HepG2 (cell line): ENCODE data around the gene ACSBG1. TPM values are rescaled to one million over a fixed set of nuclear protein-coding genes. Genes with fewer than 3 reads are reported as not detected.

ENCODE experiments used
- ARNT2 ChIP-seq: sonication (generic); formaldehyde crosslinking; IDR thresholded peaks from 2 replicates; pipeline ENCODE4 v1.8.0; 2022; ENCODE audit warnings: mild to moderate bottlenecking, low read depth, missing genetic modification reagents, moderate library complexity
- ARNTL ChIP-seq: sonication (generic); formaldehyde crosslinking; IDR thresholded peaks from 2 replicates; pipeline ENCODE4 v1.4.0; 2020; ENCODE audit warnings: mild to moderate bottlenecking, missing genetic modification reagents
- ATF7-NPFF ChIP-seq: sonication (generic); formaldehyde crosslinking; IDR thresholded peaks from 2 replicates; pipeline ENCODE4 v1.8.1; 2023; ENCODE audit warnings: mild to moderate bottlenecking, low read depth, missing genetic modification reagents, moderate library complexity
- ESRRA ChIP-seq: sonication (generic); formaldehyde crosslinking; IDR thresholded peaks from 2 replicates; pipeline ENCODE4 v1.5.1; 2020; ENCODE audit warnings: mild to moderate bottlenecking, low read depth, missing genetic modification reagents
- FOSL2 ChIP-seq: sonication (generic); formaldehyde crosslinking; IDR thresholded peaks from 2 replicates; pipeline ENCODE4 v1.4.0; 2020; ENCODE audit warnings: missing genetic modification reagents
- FOXJ3 ChIP-seq: sonication (generic); formaldehyde crosslinking; IDR thresholded peaks from 2 replicates; pipeline ENCODE4 v1.4.0; 2020; ENCODE audit warnings: missing genetic modification reagents, mild to moderate bottlenecking, borderline replicate concordance
- FOXK2 ChIP-seq: fragments of 450-650 bp; IDR thresholded peaks from 2 replicates; pipeline ENCODE4 v1.6.1; 2016
- HDAC1 ChIP-seq: sonication (generic); formaldehyde crosslinking; IDR thresholded peaks from 2 replicates; pipeline ENCODE4 v1.5.1; 2020; ENCODE audit warnings: mild to moderate bottlenecking, missing genetic modification reagents
- ISX ChIP-seq: sonication (generic); formaldehyde crosslinking; conservative IDR thresholded peaks from 2 replicates; pipeline ENCODE4 v1.5.0; 2020; ENCODE audit warnings: missing genetic modification reagents
- JARID2 ChIP-seq: sonication (generic); formaldehyde crosslinking; IDR thresholded peaks from 2 replicates; pipeline ENCODE4 v1.8.1; 2023; ENCODE audit warnings: missing genetic modification reagents, inconsistent platforms; ENCODE audit not compliant: insufficient replicate concordance
- MED8 ChIP-seq: sonication (generic); formaldehyde crosslinking; IDR thresholded peaks from 2 replicates; pipeline ENCODE4 v1.8.1; 2023; ENCODE audit warnings: mild to moderate bottlenecking, missing genetic modification reagents; ENCODE audit not compliant: insufficient replicate concordance
- NFE2 ChIP-seq: sonication (generic); formaldehyde crosslinking; IDR thresholded peaks from 2 replicates; pipeline ENCODE4 v1.4.0; 2020; ENCODE audit warnings: missing genetic modification reagents
- NFYC ChIP-seq: IDR thresholded peaks from 2 replicates; pipeline ENCODE4 v1.6.1; 2016; ENCODE audit warnings: missing genetic modification reagents, missing compliant biosample characterization
- PHF8 ChIP-seq: sonication (generic); formaldehyde crosslinking; IDR thresholded peaks from 2 replicates; pipeline ENCODE4 v1.5.0; 2020; ENCODE audit warnings: missing genetic modification reagents
- POLR2AphosphoS5 ChIP-seq: IDR thresholded peaks from 2 replicates; pipeline ENCODE4 v1.6.1; 2012; ENCODE audit warnings: low read depth, low read length
- PRMT3 ChIP-seq: sonication (generic); formaldehyde crosslinking; IDR thresholded peaks from 2 replicates; pipeline ENCODE4 v1.8.1; 2022; ENCODE audit warnings: low read depth, mild to moderate bottlenecking, moderate library complexity, missing genetic modification reagents, borderline replicate concordance
- REL ChIP-seq: sonication (generic); formaldehyde crosslinking; conservative IDR thresholded peaks from 2 replicates; pipeline ENCODE4 v1.8.0; 2022; ENCODE audit warnings: mild to moderate bottlenecking, missing genetic modification reagents, moderate library complexity
- RXRB ChIP-seq: IDR thresholded peaks from 2 replicates; pipeline ENCODE4 v1.6.1; 2016; ENCODE audit warnings: borderline replicate concordance, missing genetic modification reagents, missing compliant biosample characterization
- SIX4 ChIP-seq: sonication (generic); formaldehyde crosslinking; IDR thresholded peaks from 2 replicates; pipeline ENCODE4 v1.4.0; 2020; ENCODE audit warnings: missing genetic modification reagents
- SRY ChIP-seq: sonication (generic); formaldehyde crosslinking; IDR thresholded peaks from 2 replicates; pipeline ENCODE4 v1.8.0; 2022; ENCODE audit warnings: mild to moderate bottlenecking, missing genetic modification reagents
- TP53 ChIP-seq: sonication (generic); formaldehyde crosslinking; conservative IDR thresholded peaks from 2 replicates; pipeline ENCODE4 v1.4.0; 2020; ENCODE audit warnings: missing genetic modification reagents
- ZBTB20 ChIP-seq: sonication (generic); formaldehyde crosslinking; IDR thresholded peaks from 2 replicates; pipeline ENCODE4 v1.8.1; 2023; ENCODE audit warnings: missing genetic modification reagents, low read depth, mild to moderate bottlenecking, borderline replicate concordance
- ZC3H13 ChIP-seq: sonication (generic); formaldehyde crosslinking; IDR thresholded peaks from 2 replicates; pipeline ENCODE4 v1.8.1; 2023; ENCODE audit warnings: mild to moderate bottlenecking, missing genetic modification reagents, moderate library complexity
- ZNF12 ChIP-seq: sonication (generic); formaldehyde crosslinking; IDR thresholded peaks from 2 replicates; pipeline ENCODE4 v1.5.0; 2020; ENCODE audit warnings: missing genetic modification reagents
- ZNF124 ChIP-seq: sonication (generic); formaldehyde crosslinking; IDR thresholded peaks from 2 replicates; pipeline ENCODE4 v1.4.0; 2020; ENCODE audit warnings: missing genetic modification reagents
- ZNF234 ChIP-seq: sonication (generic); formaldehyde crosslinking; conservative IDR thresholded peaks from 2 replicates; pipeline ENCODE4 v1.5.1; 2020; ENCODE audit warnings: mild to moderate bottlenecking, missing genetic modification reagents
- ZNF251 ChIP-seq: sonication (generic); formaldehyde crosslinking; IDR thresholded peaks from 2 replicates; pipeline ENCODE4 v1.9.0; 2021; ENCODE audit warnings: mild to moderate bottlenecking, missing genetic modification reagents
- ZNF367 ChIP-seq: sonication (generic); formaldehyde crosslinking; IDR thresholded peaks from 2 replicates; pipeline ENCODE4 v1.4.0; 2020; ENCODE audit warnings: missing genetic modification reagents, borderline replicate concordance
- ZNF460 ChIP-seq: sonication (generic); formaldehyde crosslinking; IDR thresholded peaks from 2 replicates; pipeline ENCODE4 v1.5.1; 2020; ENCODE audit warnings: missing genetic modification reagents, mild to moderate bottlenecking, borderline replicate concordance
- ZNF562 ChIP-seq: sonication (generic); formaldehyde crosslinking; IDR thresholded peaks from 2 replicates; pipeline ENCODE4 v1.8.0; 2022; ENCODE audit warnings: missing genetic modification reagents, borderline replicate concordance
- ZNF644 ChIP-seq: IDR thresholded peaks from 2 replicates; pipeline ENCODE4 v1.6.1; 2016; ENCODE audit warnings: low read depth
- ZNF768 ChIP-seq: sonication (generic); formaldehyde crosslinking; IDR thresholded peaks from 2 replicates; pipeline ENCODE4 v1.4.0; 2020; ENCODE audit warnings: missing genetic modification reagents
- ZZZ3 ChIP-seq: sonication (generic); formaldehyde crosslinking; IDR thresholded peaks from 2 replicates; pipeline ENCODE4 v1.4.0; 2020; ENCODE audit warnings: missing genetic modification reagents, mild to moderate bottlenecking, borderline replicate concordance
- polyA plus RNA-seq, 8 experiments: library from polyadenylated mRNA; depleted of rRNA in 3 of 8; stranded (reverse) in 7 of 8; unstranded in 1 of 8; fragments of >200 nt; fragmentation: Illumina TruSeq in 4 of 8; extraction: Trizol in 4 of 8; gene quantifications; 2 replicates each; pipeline versions ENCODE4 v1.2.1 to v1.2.3, GENCODE V29; 2011 to 2016; ENCODE audit warnings: low read depth in 4 of 8, missing spikeins in 1 of 8, mixed read lengths in 1 of 8; ENCODE audit not compliant: insufficient read depth in 1 of 8
- total RNA-seq, 5 experiments: library from RNA; depleted of rRNA; stranded (reverse); fragments of >200 nt; fragmentation: Illumina TruSeq; extraction: Trizol; gene quantifications; 2 replicates each; pipeline ENCODE4 v1.2.3, GENCODE V29; 2016; ENCODE audit warnings: low read depth in 1 of 5
- TF ChIP-seq, protein P1 (sequence below): sonication (generic); formaldehyde crosslinking; IDR thresholded peaks from 2 replicates; pipeline ENCODE4 v1.4.0; 2020; ENCODE audit warnings: missing genetic modification reagents

The ACSBG1 gene
- total and polyA plus RNA-seq, 2 of the 13 experiments (the other 11 are each of a cell fraction or from before 2014, with no cell fraction given), result 0.35 to 0.81 TPM

DNA sequence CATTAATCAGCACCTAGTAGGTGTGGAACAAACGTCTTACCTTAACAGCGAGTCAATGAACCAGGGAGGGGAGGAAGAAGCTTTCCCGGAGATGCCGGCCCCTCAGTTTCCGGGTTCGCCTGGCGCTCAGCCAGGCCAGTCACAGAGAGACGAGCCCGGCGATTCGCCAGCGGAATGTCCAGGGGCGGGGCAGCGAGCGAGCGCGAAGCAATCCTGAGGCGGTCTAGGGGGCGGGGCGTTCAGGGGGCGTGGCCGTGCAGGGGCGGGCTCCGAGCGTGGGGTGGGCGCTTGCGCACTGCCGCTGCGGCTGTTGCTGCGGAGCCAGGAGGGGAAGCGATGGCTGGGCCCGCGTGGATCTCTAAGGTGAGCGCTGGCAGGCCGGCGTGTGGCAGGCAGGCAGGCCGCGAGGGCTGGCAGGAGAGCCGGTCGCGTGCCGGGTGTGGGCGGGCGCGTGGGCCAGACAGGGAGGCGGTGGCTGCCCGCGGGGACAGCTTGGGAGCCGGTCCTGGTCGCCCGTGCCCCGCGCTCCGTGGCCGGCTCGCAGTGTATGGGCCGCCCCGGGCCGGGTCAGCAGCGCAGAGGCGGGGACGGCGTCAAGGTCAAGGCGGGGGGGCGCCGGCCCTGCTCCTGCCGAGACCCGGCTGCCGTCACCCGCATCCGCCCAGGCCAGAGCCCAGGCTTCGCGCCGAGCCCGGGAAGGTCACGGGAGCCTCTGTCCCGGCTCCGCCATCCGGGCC, 85.1 kb downstream of the ACSBG1 start, which contains the start of gene IDH3A (continued):
- TF ChIP-seq JARID2 (CRISPR knock-in tag), result no peak
- TF ChIP-seq SRY (CRISPR knock-in tag), result peak; percentile 85; the same call in 1 of the 2 replicates
- no peak for TF ChIP-seq MED8 (CRISPR knock-in tag)
- TF ChIP-seq PRMT3 (CRISPR knock-in tag), result no peak
- no peak for TF ChIP-seq FOXJ3 (CRISPR knock-in tag)
- no peak for TF ChIP-seq ZNF234
- TF ChIP-seq NFE2 (CRISPR knock-in tag), result no peak
- TF ChIP-seq ISX (CRISPR knock-in tag), result no peak
- no peak for TF ChIP-seq SIX4
- TF ChIP-seq ESRRA (CRISPR knock-in tag), result peak; percentile 71; the same call in 1 of the 2 replicates
- TF ChIP-seq TP53 (CRISPR knock-in tag), result no peak
- no peak for TF ChIP-seq FOXK2
- no peak for TF ChIP-seq ZNF12 (CRISPR knock-in tag)
- TF ChIP-seq PHF8, result peak; percentile 67; the same call in 1 of the 2 replicates
- TF ChIP-seq HDAC1, result peak; percentile 18; the same call in 1 of the 2 replicates
- no peak for TF ChIP-seq ZZZ3 (CRISPR knock-in tag)
- TF ChIP-seq POLR2AphosphoS5, result peak; percentile 87
- TF ChIP-seq ARNT2 (CRISPR knock-in tag), result peak; percentile 87
- TF ChIP-seq ZC3H13 (CRISPR knock-in tag), result no peak
- peak; percentile 13; the same call in 1 of the 2 replicates for TF ChIP-seq RXRB
- no peak for TF ChIP-seq ZNF251
- no peak for TF ChIP-seq ZBTB20 (CRISPR knock-in tag)
- no peak for TF ChIP-seq ZNF644
- no peak for TF ChIP-seq ZNF562 (CRISPR knock-in tag)
- no peak for TF ChIP-seq ZNF124 (CRISPR knock-in tag)
- TF ChIP-seq, protein P1, sequence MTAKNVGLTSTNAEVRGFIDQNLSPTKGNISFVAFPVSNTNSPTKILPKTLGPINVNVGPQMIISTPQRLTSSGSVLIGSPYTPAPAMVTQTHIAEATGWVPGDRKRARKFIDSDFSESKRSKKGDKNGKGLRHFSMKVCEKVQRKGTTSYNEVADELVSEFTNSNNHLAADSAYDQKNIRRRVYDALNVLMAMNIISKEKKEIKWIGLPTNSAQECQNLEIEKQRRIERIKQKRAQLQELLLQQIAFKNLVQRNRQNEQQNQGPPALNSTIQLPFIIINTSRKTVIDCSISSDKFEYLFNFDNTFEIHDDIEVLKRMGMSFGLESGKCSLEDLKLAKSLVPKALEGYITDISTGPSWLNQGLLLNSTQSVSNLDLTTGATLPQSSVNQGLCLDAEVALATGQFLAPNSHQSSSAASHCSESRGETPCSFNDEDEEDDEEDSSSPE (CRISPR knock-in tag), result no peak; the same call in 1 of the 2 replicates
- no peak for TF ChIP-seq ARNTL
- no peak for TF ChIP-seq ZNF367 (CRISPR knock-in tag)
- TF ChIP-seq FOSL2 (CRISPR knock-in tag), result peak; percentile 21; the same call in 1 of the 2 replicates
- peak; percentile 40; the same call in 1 of the 2 replicates for TF ChIP-seq ZNF768 (CRISPR knock-in tag)
- TF ChIP-seq ATF7-NPFF (CRISPR knock-in tag), result peak; percentile 83
- no peak for TF ChIP-seq REL (CRISPR knock-in tag)
- peak; percentile 75 for TF ChIP-seq NFYC (CRISPR knock-in tag)
- TF ChIP-seq ZNF460, result no peak
